ENCODE results near the gene B4GALT3. TPM values are rescaled to one million over a fixed set of nuclear protein-coding genes. Genes with fewer than 3 reads are reported as not detected.

B4GALT3 gene
- total RNA-seq, 2 experiments from 2014 or later = 36.2 to 41.7 TPM

DNA sequence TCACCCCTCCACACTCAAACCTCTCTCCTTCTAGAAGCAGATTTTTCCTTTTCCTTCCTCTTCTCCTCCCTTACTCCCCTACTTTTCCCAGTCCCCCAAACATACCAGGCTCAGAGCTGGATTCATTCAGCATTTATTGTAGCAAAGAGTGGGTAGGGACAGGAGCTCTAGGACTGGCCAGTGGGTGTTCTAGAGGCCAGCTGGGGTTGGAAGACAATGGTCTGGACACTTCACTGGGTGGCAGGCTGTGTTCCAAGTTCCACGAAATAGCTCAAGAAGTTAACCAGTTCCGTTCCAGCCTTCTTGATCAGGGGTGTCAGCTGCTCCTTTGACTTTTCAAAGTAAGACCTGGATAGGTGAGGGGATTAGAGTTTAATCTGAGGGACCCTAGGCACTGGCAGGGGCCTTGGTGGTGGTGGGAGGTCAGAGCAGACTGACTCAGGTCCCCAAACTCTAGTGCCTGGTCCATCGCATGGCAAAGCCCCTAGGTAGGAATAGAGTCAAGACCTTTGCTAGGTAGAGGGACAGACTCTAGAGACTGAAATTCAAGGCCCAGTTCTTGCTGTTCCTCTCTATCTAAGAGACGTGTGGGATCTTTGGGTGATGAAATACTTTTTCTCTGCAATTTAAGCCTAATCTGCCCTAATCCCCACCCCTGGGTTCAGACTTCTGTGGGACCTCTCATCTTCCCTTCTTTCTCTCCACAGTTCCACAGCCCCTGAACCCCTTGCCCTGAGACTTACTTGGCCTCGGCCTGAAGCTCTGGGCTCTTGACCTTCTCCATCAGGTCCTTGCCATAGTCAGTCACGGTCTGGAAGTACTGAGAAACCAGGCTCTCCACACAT lies 45.1 kb upstream of the B4GALT3 start:
- H3K9me3 ChIP-seq (ENCODE audit: low read length) = no peaks in the 10 kb centered on the region
- DNase-seq (ENCODE audit: low spot score) = no peak
- no peak overlapping the region for H3K27ac ChIP-seq (ENCODE audit: low read depth, low read length, poor library complexity, severe bottlenecking)
- BruUV-seq (replicated peaks) = no TSS peak
- no peaks in the 10 kb centered on the region for H3K79me2 ChIP-seq (ENCODE audit: insufficient read depth, low read depth, low read length)
- peaks cover 40% of the 10 kb centered on the region for H3K4me1 ChIP-seq (ENCODE audit: insufficient read depth, low read length, poor library complexity, severe bottlenecking)
- ChIA-PET CTCF (ENCODE audit: unreplicated experiment) (interaction anchor here (0.6 to 0.7 kb wide), 3 partner anchors 9 to 83 kb away, joined by 3 to 4 read pairs (median 4); no protein-coding TSS in a partner anchor), POLR2A (interaction anchor here (0.5 to 1.1 kb wide), 4 partner anchors 29 to 163 kb away, joined by 3 read pairs; no protein-coding TSS in a partner anchor)
- no peak overlapping the region for H2AFZ ChIP-seq (ENCODE audit: low read length)
- no peaks in the 10 kb centered on the region for H3K9me2 ChIP-seq (ENCODE audit: insufficient read depth, low read length)
- H3K36me3 ChIP-seq (ENCODE audit: insufficient read depth, low read length) = no peaks in the 10 kb centered on the region
- intact Hi-C loops (cut with micrococcal nuclease; ENCODE audit: unreplicated experiment) = no loop called here
- H3K4me2 ChIP-seq (ENCODE audit: low read length) = no peak overlapping the region
- no peak overlapping the region for H3K4me3 ChIP-seq (ENCODE audit: low read depth, low read length, poor library complexity, severe bottlenecking)
- TF ChIP-seq, protein P1, sequence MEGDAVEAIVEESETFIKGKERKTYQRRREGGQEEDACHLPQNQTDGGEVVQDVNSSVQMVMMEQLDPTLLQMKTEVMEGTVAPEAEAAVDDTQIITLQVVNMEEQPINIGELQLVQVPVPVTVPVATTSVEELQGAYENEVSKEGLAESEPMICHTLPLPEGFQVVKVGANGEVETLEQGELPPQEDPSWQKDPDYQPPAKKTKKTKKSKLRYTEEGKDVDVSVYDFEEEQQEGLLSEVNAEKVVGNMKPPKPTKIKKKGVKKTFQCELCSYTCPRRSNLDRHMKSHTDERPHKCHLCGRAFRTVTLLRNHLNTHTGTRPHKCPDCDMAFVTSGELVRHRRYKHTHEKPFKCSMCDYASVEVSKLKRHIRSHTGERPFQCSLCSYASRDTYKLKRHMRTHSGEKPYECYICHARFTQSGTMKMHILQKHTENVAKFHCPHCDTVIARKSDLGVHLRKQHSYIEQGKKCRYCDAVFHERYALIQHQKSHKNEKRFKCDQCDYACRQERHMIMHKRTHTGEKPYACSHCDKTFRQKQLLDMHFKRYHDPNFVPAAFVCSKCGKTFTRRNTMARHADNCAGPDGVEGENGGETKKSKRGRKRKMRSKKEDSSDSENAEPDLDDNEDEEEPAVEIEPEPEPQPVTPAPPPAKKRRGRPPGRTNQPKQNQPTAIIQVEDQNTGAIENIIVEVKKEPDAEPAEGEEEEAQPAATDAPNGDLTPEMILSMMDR (conservative IDR thresholded peaks at IDR 0.05; ENCODE audit: low read length) = no peak
- TF ChIP-seq EZH2phosphoT487 (IDR thresholded peaks at IDR 0.05; ENCODE audit: borderline replicate concordance, low read depth, low read length) = no peak
- no peaks in the 10 kb centered on the region for H4K20me1 ChIP-seq (ENCODE audit: insufficient read depth, low read length)

DNA sequence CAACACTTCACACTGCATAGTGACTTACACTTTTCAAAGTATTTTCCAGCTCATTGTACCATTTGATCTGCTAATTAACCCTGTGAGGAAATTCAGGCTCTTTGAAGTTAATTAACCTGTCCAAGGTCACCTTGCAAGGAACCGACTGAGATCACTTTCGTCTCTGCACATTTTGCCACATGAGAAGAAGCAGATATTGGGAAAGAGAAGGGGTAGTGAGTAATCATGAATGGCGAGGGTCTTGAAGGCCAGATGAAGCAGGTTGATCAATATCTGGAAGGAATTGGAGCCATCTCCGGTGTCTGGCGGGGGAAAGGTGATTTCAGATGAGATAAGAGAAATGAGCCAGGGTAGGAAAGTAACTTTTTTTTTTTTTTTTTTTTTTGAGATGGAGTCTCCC lies 42.7 kb upstream of the B4GALT3 start:
- DNase-seq (ENCODE audit: low spot score) = no peak
- H3K9me2 ChIP-seq (ENCODE audit: insufficient read depth, low read length) = no peaks in the 10 kb centered on the region
- H3K4me2 ChIP-seq (ENCODE audit: low read length) = no peak overlapping the region
- no peaks in the 10 kb centered on the region for H3K9me3 ChIP-seq (ENCODE audit: low read length)
- H2AFZ ChIP-seq (ENCODE audit: low read length) = no peak overlapping the region
- no peaks in the 10 kb centered on the region for H3K36me3 ChIP-seq (ENCODE audit: insufficient read depth, low read length)
- no TSS peak for BruUV-seq (replicated peaks)
- no peak overlapping the region for H3K27ac ChIP-seq (ENCODE audit: low read depth, low read length, poor library complexity, severe bottlenecking)
- intact Hi-C loops (cut with micrococcal nuclease; ENCODE audit: unreplicated experiment) = no loop called here
- H4K20me1 ChIP-seq (ENCODE audit: insufficient read depth, low read length) = no peaks in the 10 kb centered on the region
- ChIA-PET POLR2A (interaction anchor here (0.6 to 4.4 kb wide), 4 partner anchors 7 to 49 kb away, joined by 3 to 22 read pairs (median 4); partner anchors contain the start of gene NDUFS2), CTCF (ENCODE audit: unreplicated experiment) (no interaction called here)
- no peaks in the 10 kb centered on the region for H3K79me2 ChIP-seq (ENCODE audit: insufficient read depth, low read depth, low read length)
- H3K4me3 ChIP-seq (ENCODE audit: low read depth, low read length, poor library complexity, severe bottlenecking) = no peak overlapping the region
- H3K4me1 ChIP-seq (ENCODE audit: insufficient read depth, low read length, poor library complexity, severe bottlenecking) = peaks cover 36% of the 10 kb centered on the region
- TF ChIP-seq, protein P1 (conservative IDR thresholded peaks at IDR 0.05; ENCODE audit: low read length) = no peak
- no peak for TF ChIP-seq EZH2phosphoT487 (IDR thresholded peaks at IDR 0.05; ENCODE audit: borderline replicate concordance, low read depth, low read length)

Measured in OCI-LY7 (cell line).